Left colon (tissue), 2 donors: ENCODE measurements around the gene TLE1. TPM values are rescaled to one million over a fixed set of nuclear protein-coding genes. Genes with fewer than 3 reads are reported as not detected.
"Not testable (repeated sequence)": the region's sequence is repeated elsewhere in the genome, so short reads cannot be mapped to it uniquely, and the experiment has no call there.

Experiments
- ATAC-seq: fragments of 200-7000 bp; cut with Tn5 transposase; one replicate; pipeline ENCODE4 v1.9.1; 2020; ENCODE audit warnings: mild to moderate bottlenecking, moderate library complexity
- DNase-seq, 2 donors: peaks; one replicate each; pipeline ENCODE4 v3.0.0-alpha.2; 2020
- intact Hi-C, 2 donors: fragments of 100-400 bp; cut with DNase I in 1 of 2; cut with micrococcal nuclease in 1 of 2; formaldehyde crosslinking; loops; one replicate each; pipeline versions ENCODE4 v1.11.2 to v1.14.0; 2022; cut with DNase I, micrococcal nuclease
- total RNA-seq, 2 donors: library from RNA; stranded (reverse); fragmentation: NEBNext Ultra II Directional; extraction: Animal tissue kit (Norgen Biotek cat#: 25700); gene quantifications; one replicate each; pipeline ENCODE4 v1.2.1, GENCODE V29; 2021
- donor health status: DM: no; HTN: no; CAD: no.
- donor health status: DM: yes; HTN: yes; CAD: no.

The TLE1 gene
- total RNA-seq, 2 donors from 2014 or later, result 48.6 to 65.8 TPM

GRCh38 chr9:81595887-81596543 is 93.3 kb downstream of the TLE1 start:
- intact Hi-C loops, result no loop called here
- DNase-seq, result no peak
- no peak for ATAC-seq

DNA sequence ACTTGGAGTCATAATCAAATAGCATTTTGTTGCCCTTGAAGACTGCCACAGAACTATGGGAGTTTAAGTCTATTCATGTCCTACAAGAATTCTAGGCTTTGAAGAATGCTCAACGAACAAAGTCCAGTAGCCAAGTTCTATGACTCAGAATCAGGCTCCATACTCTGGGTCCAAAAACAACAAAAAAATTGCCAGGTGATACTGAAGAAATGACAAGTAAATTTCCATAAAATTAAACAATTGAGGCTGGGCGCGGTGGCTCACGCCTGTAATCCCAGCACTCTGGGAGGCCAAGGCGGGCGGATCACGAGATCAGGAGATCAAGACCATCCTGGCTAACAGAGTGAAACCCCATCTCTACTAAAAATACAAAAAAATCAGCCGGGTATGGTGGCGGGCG is 94.1 kb downstream of the TLE1 start:
- ATAC-seq, DNase-seq, intact Hi-C loops: not testable (repeated sequence)

DNA sequence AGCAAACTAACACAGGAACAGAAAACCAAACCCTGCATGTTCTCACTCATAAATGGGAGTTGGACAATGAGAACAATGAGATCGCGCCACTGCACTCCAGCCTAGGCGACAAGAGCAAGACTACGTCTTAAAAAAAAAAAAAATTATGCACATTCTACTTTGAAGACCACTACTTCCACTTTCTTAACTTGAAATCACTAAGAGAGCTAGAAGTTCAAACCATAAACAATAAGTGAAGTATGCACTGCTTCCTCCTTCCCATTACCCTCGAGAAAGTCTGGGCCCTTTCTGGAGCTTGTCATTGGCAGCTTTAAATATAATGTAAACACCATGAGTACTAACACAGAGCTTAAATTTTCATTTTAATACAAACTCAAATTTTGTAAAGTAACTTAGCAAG is 94.9 kb downstream of the TLE1 start:
- no peak for ATAC-seq
- DNase-seq, result no peak
- intact Hi-C loops, result no loop called here

- peak; percentile 74 to 88 for DNase-seq
- intact Hi-C loops, result no loop called here
- peak; percentile 80 for ATAC-seq
Observed at GRCh38 chr9:81592887-81593266, 96.5 kb downstream of the TLE1 start.

GRCh38 chr9:81591791-81592190 is 97.6 kb downstream of the TLE1 start:
- DNase-seq (peak; percentile 66 to 79), ATAC-seq (peak; percentile 63)
- intact Hi-C loops, result no loop called here

DNA sequence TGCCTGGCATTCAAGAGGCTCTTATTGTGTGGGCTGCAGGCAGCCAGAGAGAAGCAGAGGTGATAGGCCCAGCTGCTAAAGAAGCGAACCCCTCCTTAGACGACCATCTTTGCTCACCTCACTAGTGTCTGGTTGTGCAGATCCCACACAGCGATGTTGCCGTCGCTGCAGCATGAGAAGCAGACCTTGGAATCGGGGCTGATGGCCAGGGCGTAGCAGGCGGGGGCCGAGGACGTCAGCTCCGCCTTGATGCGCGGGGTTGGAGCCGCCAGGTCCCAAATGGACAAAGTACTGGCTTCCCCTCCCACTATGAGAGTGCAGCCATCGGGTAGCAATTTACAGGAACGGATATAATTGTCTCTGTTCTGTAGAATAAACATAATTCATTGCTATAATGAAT is 98.7 kb downstream of the TLE1 start:
- ATAC-seq, result no peak

DNA sequence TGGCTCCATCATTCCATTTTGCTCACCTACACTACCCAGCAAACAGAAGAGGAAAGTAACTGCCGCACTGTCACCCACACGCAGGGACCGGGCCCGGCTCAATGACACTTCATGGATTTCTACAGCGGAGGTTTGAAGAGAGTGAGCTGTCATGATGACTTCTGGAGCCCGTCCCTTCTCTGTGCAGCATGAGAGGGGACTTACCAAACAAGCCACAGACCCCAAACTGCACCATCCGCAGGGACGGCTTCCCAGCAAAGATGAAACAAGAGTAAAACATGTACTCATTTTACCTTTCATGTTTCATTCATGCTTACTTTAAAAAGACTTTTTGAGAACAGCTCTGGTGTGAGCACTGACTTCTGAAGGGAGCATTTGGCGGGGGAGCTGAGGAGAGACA is 99.5 kb downstream of the TLE1 start:
- intact Hi-C loops, result no loop called here
- ATAC-seq (no peak), DNase-seq (no peak)

More for the DNA sequence above, 98.7 kb downstream of the TLE1 start:
- intact Hi-C loops, result no loop called here
- DNase-seq, result no peak

- ATAC-seq (no peak), DNase-seq (no peak)
- intact Hi-C loops, result no loop called here
Observed at GRCh38 chr9:81589392-81589791, 100.0 kb downstream of the TLE1 start.

DNA sequence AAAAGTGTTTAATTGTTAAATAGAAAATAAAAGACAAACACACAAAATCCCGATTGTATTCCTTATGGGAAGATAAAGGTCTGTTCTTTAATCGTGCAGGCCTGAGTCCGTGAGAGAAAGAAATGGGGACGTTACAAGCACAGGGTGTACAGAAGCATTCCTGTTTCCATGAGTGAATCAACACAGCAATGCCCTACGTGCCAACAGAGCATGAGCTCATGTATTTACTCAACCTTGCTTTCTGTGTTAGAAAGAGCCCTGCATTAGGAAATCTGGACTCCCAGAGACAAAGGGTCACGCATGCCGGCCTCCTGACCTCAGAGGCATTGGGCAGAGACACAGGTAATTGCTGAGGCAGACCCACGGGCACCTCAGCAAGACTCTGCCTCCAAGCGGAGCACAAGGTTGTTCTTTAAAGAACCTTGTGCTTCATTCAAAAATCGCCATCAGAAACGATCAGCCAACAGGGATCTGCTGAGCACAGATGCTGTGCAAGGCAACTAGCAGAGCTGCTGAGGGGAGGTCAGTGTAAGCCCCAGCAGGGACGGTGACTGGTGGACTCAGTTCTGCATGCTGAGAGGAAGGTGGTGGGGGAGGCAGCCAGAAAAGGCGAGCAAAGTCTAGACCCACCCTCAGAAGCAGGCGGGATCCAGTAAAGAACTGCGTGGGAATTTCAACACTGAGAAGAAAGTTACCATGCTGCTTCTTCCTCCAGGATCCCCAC is 101.0 kb downstream of the TLE1 start:
- ATAC-seq (peak; percentile 63), DNase-seq (peak; percentile 44 to 67)
- intact Hi-C loops, result no loop called here

DNA sequence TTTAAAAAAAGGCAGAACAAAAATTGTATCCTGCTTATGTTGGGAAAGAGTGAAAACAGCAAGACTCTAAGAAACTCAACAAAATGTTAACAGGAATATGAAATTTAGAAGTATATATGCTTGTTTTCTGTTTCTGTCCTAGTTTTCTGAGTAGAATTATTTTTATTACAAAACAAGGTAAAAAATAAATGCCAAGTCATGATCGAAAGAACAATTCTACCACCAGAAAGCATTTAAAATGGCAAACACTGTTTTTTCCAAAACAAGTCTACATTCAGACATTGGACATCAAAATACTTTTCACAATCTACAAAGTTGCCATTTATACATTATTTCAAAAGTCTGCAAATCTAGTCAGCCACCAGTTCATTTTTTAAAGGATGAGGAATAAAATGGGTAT is 102.6 kb downstream of the TLE1 start:
- ATAC-seq (no peak), DNase-seq (no peak)
- intact Hi-C loops, result no loop called here

DNA sequence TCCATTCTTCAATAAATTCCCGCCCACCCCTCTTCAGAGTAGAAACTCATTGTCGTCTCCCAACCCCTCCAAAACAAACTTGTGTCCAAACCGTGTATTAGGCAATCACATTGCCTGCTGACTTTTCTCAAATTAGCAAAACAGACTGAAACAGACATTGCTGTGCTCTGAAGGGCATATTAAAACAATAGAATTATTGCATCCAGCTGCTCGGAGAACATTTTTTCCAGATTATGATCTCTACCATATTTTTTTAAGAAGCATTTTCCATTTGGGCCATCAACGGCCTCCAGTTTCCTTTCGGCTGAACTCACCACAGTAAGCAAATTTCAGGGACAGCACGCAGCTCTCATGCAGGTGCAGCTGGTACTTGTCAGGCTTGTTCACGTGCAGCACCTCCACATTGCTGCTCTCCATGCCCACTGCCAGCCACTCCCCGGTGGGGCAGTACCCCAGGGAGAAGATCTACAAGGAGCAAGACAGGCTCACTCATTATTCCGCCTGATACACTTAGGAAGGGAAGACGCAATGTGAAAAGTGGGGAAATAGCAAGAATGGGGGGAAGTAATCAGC is 104.1 kb downstream of the TLE1 start:
- intact Hi-C loops, result no loop called here
- ATAC-seq (no peak), DNase-seq (no peak)

GRCh38 chr9:81584099-81584498 is 105.2 kb downstream of the TLE1 start:
- DNase-seq (no peak), ATAC-seq (no peak)
- intact Hi-C loops, result no loop called here

GRCh38 chr9:81581986-81582385 is 107.4 kb downstream of the TLE1 start:
- DNase-seq (no peak), ATAC-seq (no peak)
- intact Hi-C loops, result no loop called here

- DNase-seq (no peak), ATAC-seq (no peak)
Observed at GRCh38 chr9:81579381-81579780, 110.0 kb downstream of the TLE1 start.

GRCh38 chr9:81578606-81579005 is 110.7 kb downstream of the TLE1 start:
- no peak for ATAC-seq
- intact Hi-C loops, result no loop called here
- no peak for DNase-seq

More at GRCh38 chr9:81579381-81579780, 110.0 kb downstream of the TLE1 start:
- intact Hi-C loops, result no loop called here

- intact Hi-C loops, result no loop called here
- DNase-seq, result no peak
- ATAC-seq, result no peak
Observed at GRCh38 chr9:81575956-81576355, 113.4 kb downstream of the TLE1 start.

DNA sequence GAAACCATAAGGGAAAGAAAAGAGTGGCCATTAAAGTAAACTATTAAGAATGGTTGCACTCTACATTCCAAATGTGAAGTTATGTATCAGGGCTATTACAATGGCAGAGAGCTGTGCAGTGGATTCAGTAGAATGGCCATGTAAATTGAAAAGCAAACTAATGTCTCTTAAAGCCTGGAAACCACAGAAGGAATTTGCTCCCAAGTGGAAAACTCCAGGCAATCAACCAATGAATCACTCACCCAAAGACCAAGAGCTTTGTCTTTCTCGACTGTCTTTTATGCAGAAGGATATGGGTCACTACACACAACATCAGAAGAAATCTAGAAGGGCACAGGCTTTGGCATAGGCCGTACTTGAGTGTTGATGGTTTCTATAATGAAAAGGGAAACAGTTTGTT is 114.9 kb downstream of the TLE1 start:
- no peak for ATAC-seq
- DNase-seq, result no peak
- intact Hi-C loops, result no loop called here

GRCh38 chr9:81573415-81574321 is 115.7 kb downstream of the TLE1 start:
- intact Hi-C loops, result no loop called here
- no peak for DNase-seq
- no peak for ATAC-seq

DNA sequence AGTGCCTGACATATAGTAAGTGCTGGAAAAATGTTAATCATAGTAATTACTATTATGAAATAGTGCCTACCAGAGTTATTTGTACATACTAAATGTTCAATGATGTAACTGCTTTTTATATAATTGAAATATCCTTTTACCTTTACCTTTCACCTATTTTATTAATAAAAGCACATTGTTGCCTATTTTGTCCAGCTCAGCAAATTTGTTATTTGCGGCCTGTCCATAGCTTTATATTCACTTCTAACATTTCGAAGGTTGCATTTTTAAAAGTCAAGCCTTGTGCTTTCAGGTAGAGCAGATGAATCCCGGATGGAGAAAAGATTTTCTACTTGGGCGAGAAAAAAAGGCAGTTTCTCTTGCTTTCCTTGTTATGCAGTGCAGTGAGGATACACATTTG is 119.3 kb downstream of the TLE1 start:
- intact Hi-C loops, result no loop called here
- ATAC-seq (no peak), DNase-seq (no peak)
